Stimulated activated CD4-positive, alpha-beta T cell treated with anti-CD3 and anti-CD28 coated beads, Interleukin-15, amount 100 ng/mL, for 48 hours (primary cell): ENCODE data around the gene TMPRSS3.

ENCODE experiments used
- DNase-seq, 2 donors: peaks; one replicate each; pipeline ENCODE4 v3.0.0-alpha.2; 2020; ENCODE audit warnings: low read depth in 2 of 2

Gene TMPRSS3

GRCh38 chr21:42332557-42333317 is 63.1 kb downstream of the TMPRSS3 start:
- DNase-seq, result no peak

- DNase-seq, result no peak
These were observed 64.2 kb downstream of the TMPRSS3 start for GRCh38 chr21:42331660-42332059.

GRCh38 chr21:42330380-42331371 is 65.2 kb downstream of the TMPRSS3 start:
- no peak for DNase-seq

- no peak for DNase-seq
These were observed 71.0 kb downstream of the TMPRSS3 start for GRCh38 chr21:42324896-42325295.
